Spleen (tissue), 7 donors: ENCODE measurements around the gene ZC3H8.

ENCODE experiments used
- CTCF ChIP-seq, 11 experiments: fragments of 200-600 bp in 7 of 11; fragments of 450-650 bp in 4 of 11; sonication (generic) in 4 of 11; IDR thresholded peaks in 8 of 11; conservative IDR thresholded peaks in 3 of 11; 1 replicate in 7 of 11; 2 replicates in 4 of 11; pipeline versions ENCODE4 v1.4.0 to v1.8.0; 2016 to 2021; ENCODE audit warnings: antibody characterized with exemption in 11 of 11, inconsistent platforms in 4 of 11, mild to moderate bottlenecking in 1 of 11
- POLR2A ChIP-seq, 3 donors: fragments of 450-650 bp; IDR thresholded peaks; one replicate each; pipeline ENCODE4 v1.5.1; 2017; ENCODE audit warnings: antibody characterized with exemption in 3 of 3, mild to moderate bottlenecking in 1 of 3
- donor health status: DM: no; HTN: no; CAD: no; lungs with moderate emphysema.
- donor health status: DM: no; HTN: no; CAD: no.
- donor health status: DM: no; HTN: no; CAD: no.

GRCh38 chr2:112201696-112202430 lies 53.0 kb downstream of the ZC3H8 start:
- TF ChIP-seq CTCF (IDR thresholded peaks at IDR 0.05 in 8 of 11, conservative IDR thresholded peaks at IDR 0.05 in 3 of 11) = no peak
- TF ChIP-seq POLR2A (IDR thresholded peaks at IDR 0.05) = no peak
